ENCODE measurements around the gene EIF4H.

DNA sequence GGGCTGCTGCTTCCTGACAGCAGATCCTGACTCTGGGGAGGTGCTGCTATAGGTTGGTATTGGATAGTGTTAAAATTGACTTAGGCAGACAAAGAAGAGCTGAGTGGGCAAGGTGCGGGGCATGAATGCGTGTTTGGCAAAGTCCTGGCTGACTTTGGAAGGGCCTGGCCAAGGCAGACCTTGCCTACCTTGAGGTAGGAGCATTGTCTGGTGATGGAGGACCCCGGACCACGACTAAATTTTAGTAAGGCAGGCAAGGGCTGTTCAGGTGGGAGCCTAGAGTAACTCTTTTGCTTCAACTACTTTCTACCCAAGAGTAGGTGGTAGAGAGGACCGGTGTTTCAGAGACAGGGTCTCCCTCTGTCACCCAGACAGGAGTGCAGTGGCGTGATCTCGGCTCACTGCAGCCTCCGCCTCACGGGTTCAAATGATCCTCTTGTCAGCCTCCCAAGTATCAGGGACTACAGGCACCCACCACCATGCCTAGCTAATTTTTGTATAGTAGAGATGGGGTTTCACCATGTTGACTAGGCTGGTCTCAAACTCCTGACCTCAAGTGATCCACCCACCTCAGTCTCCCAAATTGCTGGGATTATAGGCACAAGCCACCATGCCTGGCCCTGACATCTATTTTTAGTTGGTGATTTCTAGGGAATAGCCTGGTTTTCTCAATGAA, 23.4 kb downstream of the EIF4H start:
- TF ChIP-seq CTCF (IDR thresholded peaks at IDR 0.05), result no peak
- no peak for TF ChIP-seq ZFX (IDR thresholded peaks at IDR 0.05; ENCODE audit: borderline replicate concordance)
